Measurements from ENCODE around the gene DEFB118.
"Not testable (repeated sequence)": the region's sequence is repeated elsewhere in the genome, so short reads cannot be mapped to it uniquely, and the experiment has no call there.

Gene DEFB118, protein sequence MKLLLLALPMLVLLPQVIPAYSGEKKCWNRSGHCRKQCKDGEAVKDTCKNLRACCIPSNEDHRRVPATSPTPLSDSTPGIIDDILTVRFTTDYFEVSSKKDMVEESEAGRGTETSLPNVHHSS

GRCh38 chr20:31368301-31368700, at the start of gene DEFB118:
Gene DEFB118 (plus strand): TSS chr20:31368601. CDS start chr20:31368651, 50 bp downstream.
- DNase-seq (ENCODE audit: low read depth in 2 of 2) = no peak

- DNase-seq (ENCODE audit: low read depth in 2 of 2) = no peak
These were observed 45.9 kb upstream of the DEFB118 start for GRCh38 chr20:31322504-31322903.

DNA sequence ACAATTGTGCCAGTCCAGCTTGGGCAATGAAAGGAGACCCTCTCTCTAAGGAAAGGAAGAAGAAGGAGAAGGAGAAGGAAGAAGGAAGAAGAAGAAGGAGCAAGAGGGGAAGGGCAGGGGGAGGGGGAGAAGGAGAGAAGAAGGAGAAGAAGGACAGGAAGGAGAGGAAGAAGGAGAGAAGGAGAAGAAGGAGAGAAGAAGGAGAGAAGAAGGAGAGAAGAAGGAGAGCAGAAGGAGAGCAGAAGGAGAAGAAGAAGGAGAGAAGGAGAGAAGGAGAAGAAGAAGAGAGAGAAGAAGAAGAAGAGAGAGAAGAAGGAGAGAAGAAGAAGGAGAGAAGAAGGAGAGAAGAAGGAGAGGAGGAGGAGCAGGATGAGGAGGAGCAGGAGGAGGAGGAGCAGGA, 37.5 kb upstream of the DEFB118 start:
- DNase-seq (ENCODE audit: low read depth in 2 of 2) = no peak

GRCh38 chr20:31341470-31341869, 26.9 kb upstream of the DEFB118 start:
- DNase-seq (ENCODE audit: low read depth in 2 of 2) = no peak

DNA sequence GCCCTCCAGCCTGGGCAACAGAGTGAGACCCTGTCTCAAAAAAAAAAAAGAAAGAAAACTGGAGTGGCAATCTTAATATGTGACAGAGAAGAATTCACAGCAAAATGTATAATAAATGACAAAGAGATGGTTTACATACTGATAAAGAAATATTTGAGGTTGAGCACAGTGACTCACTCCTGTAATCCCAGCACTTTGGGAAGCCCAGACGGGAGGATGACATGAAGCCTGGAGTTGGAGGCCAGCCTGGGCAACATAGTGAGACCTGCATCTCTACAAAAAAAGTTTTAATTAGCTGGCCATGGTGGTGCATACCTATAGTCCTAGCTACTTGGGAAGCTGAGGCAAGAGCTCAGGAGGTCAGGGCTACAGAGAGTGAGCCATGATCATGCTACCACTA, 12.4 kb upstream of the DEFB118 start:
- no peak for DNase-seq (ENCODE audit: low read depth in 2 of 2)

GRCh38 chr20:31363295-31363694, 5.1 kb upstream of the DEFB118 start:
- no peak for DNase-seq (ENCODE audit: low read depth in 2 of 2)

DNA sequence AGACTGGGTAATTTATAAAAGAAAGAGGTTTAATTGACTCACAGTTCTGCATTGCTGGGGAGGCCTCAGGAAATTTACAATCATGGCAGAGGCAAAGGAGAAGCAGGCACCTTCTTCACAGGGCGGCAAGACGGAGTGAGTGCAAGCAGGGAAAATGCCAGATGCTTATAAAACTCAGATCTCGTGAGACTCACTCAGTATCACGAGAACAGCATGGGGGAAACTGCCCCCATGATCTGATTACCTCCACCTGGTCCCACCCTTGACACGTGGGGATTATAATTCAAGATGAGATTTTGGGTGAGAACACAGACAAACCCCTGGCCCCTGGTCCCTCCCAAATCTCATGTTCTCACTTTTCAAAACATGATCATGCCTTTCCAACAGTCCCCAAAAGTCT, 4.1 kb upstream of the DEFB118 start:
- not testable (repeated sequence) for DNase-seq (ENCODE audit: low read depth in 2 of 2)

- DNase-seq (ENCODE audit: low read depth in 2 of 2) = no peak
These were observed 5.9 kb downstream of the DEFB118 start for GRCh38 chr20:31374346-31374745.

DNA sequence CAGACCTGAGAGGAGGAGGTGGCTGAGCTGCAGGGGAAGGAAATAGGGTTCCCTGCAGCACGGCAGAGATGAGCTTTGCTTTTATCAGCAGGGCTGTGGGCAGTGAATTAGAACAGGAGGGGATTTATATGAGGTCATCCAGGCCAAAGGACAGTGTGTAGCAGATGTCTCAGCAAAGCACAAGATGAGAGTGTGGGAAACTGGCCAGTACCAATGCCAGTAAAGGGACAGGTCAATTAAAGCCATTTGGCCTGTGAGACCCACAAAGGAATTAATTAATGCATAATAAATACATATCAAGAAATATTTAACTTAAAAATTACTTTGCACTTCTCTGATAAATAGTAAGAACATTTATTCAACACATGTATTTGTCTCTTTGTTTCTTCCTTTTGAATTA, 22.1 kb downstream of the DEFB118 start, which contains the start of gene DEFB119:
TSS of gene DEFB119 (minus strand) at position 101 of the 400 bp plus-strand sequence. CDS start 107 bp downstream, outside the sequence.
- DNase-seq (ENCODE audit: low read depth in 2 of 2) = no peak

DNA sequence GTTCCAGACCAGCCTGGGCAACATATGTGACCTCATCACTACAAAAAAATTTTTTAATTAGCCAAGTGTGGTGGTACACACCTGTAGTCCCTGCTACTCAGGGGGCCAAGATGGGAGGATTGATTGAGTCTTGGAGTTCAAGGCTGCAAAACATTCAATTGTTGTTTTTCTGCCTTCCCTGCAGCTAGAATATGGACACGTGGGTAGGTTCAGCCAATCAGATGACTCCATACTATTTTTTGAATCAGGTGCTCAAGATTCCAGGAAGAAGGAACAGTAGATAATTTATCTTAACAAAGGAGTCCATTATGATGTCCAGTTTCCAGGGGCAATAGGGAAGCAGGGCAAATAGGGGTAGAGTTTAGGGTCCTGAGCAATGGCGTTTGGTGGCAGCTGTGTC, 24.4 kb downstream of the DEFB118 start:
- no peak for DNase-seq (ENCODE audit: low read depth in 2 of 2)

DNA sequence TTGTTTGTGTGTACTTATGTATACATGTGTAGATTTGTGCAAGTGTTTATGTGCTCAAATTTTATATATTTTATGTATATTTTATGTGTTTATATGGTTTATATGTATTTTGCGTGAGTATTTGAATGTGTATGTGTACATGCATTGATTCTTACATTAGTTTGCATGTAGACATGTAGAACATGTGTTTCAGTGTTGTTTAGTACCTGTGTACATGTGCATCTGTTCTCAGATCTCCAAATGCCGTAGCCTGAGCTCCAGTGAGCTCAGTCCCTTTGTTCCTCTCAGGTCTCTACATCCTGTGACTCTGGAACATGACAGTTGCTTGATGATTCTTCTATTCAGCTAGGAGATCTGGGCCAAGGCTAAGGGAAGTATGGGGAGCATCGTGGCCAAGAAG, 26.5 kb downstream of the DEFB118 start:
- DNase-seq (ENCODE audit: low read depth in 2 of 2) = no peak

DNA sequence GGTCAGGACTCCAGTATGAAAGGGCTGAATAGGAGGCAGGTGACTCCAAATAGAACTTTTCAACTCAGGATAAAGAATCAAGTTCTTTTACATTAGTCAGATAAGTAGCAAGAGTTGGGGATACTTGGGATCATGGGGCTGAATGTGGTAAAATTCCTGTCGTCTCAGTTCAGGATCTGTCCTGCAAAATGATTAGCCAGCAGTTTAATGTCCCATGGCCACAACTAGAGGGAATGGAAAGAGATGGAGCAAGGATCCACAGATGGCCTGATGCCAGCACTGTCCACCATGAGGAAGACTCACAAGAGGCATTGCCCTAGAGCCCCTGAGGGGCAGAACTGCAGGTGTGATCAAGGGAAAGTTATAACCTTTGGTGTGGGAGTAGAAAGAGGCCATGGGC, 35.5 kb downstream of the DEFB118 start:
- DNase-seq (ENCODE audit: low read depth in 2 of 2) = no peak

GRCh38 chr20:31406115-31406514, 37.7 kb downstream of the DEFB118 start, which contains the start of gene DEFB121:
Gene DEFB121 (minus strand): TSS chr20:31406215. CDS start chr20:31406152, 63 bp downstream.
- DNase-seq (ENCODE audit: low read depth in 2 of 2) = no peak

GRCh38 chr20:31410011-31410410, 41.6 kb downstream of the DEFB118 start:
- no peak for DNase-seq (ENCODE audit: low read depth in 2 of 2)

DNA sequence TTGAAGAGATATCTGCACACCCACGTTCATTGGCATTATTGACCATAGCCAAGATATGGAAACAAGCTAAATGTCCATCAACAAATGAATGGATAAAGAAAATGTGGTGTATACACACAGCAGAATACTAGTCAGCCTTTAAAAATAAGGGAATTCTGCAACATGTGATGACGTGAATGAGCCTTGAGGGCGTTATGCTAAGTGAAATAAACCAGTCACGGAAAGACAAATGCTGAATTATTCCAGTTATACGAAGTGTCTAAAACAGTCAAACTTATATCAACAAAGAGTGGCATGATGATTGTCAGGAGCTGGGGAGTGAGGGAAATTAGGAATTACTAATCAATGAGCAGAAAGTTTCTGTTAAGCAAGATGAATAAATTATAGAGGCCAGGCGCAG, 46.0 kb downstream of the DEFB118 start:
- no peak for DNase-seq (ENCODE audit: low read depth in 2 of 2)

GRCh38 chr20:31415653-31416052, 47.3 kb downstream of the DEFB118 start:
- no peak for DNase-seq (ENCODE audit: low read depth in 2 of 2)

GRCh38 chr20:31418307-31418706, 49.9 kb downstream of the DEFB118 start:
- no peak for DNase-seq (ENCODE audit: low read depth in 2 of 2)
